Aorta (tissue), 5 donors: ENCODE results near the gene TLR4. TPM values are rescaled to one million over a fixed set of nuclear protein-coding genes. Genes with fewer than 3 reads are reported as not detected.

Experiments used
- ATAC-seq: fragments of 200-7000 bp; cut with Tn5 transposase; one replicate; pipeline ENCODE4 v1.9.1; 2022; ENCODE audit warnings: moderate library complexity; ENCODE audit not compliant: low FRiP score
- DNase-seq, 2 donors: peaks; one replicate each; pipeline ENCODE4 v3.0.0-alpha.2; 2020
- H3K27ac ChIP-seq, 2 donors: one replicate each; pipeline ENCODE4 v1.5.1; 2013; ENCODE audit warnings: low read length in 2 of 2, mild to moderate bottlenecking in 2 of 2, moderate library complexity in 2 of 2, control low read depth in 1 of 2, inconsistent platforms in 1 of 2, low read depth in 1 of 2
- H3K27me3 ChIP-seq, 2 donors: one replicate each; pipeline ENCODE4 v1.6.1; 2013; ENCODE audit warnings: control low read depth in 1 of 2, low read length in 1 of 2, mild to moderate bottlenecking in 1 of 2, moderate library complexity in 1 of 2; ENCODE audit not compliant: insufficient read depth in 2 of 2, control insufficient read depth in 1 of 2
- H3K36me3 ChIP-seq, 2 donors: one replicate each; pipeline ENCODE4 v1.6.1; 2013; ENCODE audit warnings: control low read depth in 1 of 2, low read length in 1 of 2, mild to moderate bottlenecking in 1 of 2; ENCODE audit not compliant: insufficient read depth in 2 of 2, control insufficient read depth in 1 of 2
- H3K4me1 ChIP-seq, 2 donors: one replicate each; pipeline ENCODE4 v1.6.1; 2013; ENCODE audit warnings: low read length in 2 of 2, control low read depth in 1 of 2, mild to moderate bottlenecking in 1 of 2, moderate library complexity in 1 of 2; ENCODE audit not compliant: insufficient read depth in 2 of 2, control insufficient read depth in 1 of 2
- H3K4me3 ChIP-seq, 2 donors: one replicate each; pipeline ENCODE4 v1.5.1; 2013; ENCODE audit warnings: low read length in 2 of 2, control low read depth in 1 of 2, mild to moderate bottlenecking in 1 of 2
- H3K9me3 ChIP-seq: one replicate; pipeline ENCODE4 v1.6.1; 2013; ENCODE audit warnings: mild to moderate bottlenecking, low read length; ENCODE audit not compliant: control insufficient read depth
- WGBS, 2 donors: extraction: QIAGEN DNeasy Blood & Tissue Kit; methylation state at CpG; one replicate each; pipeline ENCODE4 v1.1.7; 2013; 5-methylcytosine and 5-hydroxymethylcytosine counted together
- intact Hi-C, 2 donors: fragments of 100-400 bp; cut with DNase I; formaldehyde crosslinking; loops; one replicate each; pipeline versions ENCODE4 v1.14.2 to v1.15.0; 2022
- polyA plus RNA-seq, 2 donors: library from polyadenylated mRNA; stranded (reverse); fragments of 200-250 nt; gene quantifications; one replicate each; pipeline ENCODE4 v1.2.3, GENCODE V29; 2013
- total RNA-seq, 2 donors: library from RNA; stranded (reverse); fragmentation: NEBNext Ultra II Directional; extraction: Animal tissue kit (Norgen Biotek cat#: 25700); gene quantifications; one replicate each; pipeline ENCODE4 v1.2.1, GENCODE V29; 2021
- donor health status: healthy with polysubstance abuse.
- donor health status: Bipolar disorder and iron deficiency.
- donor health status: DM: no; HTN: no; CAD: no.
- donor health status: DM: no; HTN: no; CAD: no.
- donor health status: DM: yes; HTN: yes; CAD: no.

The TLR4 gene
- total and polyA plus RNA-seq, 4 donors = 12.8 to 37.2 (median 26.4) TPM

- ATAC-seq (no peak), DNase-seq (no peak)
- 0% methylated on average over 1 of the region's 1 CpG for WGBS, 2 donors
- H3K27me3 ChIP-seq = no peaks in the 10 kb centered on the region
- intact Hi-C loops = no loop called here
- H3K36me3 ChIP-seq = no peaks in the 10 kb centered on the region
- no peaks in the 10 kb centered on the region for H3K9me3 ChIP-seq
- no peaks in the 10 kb centered on the region for H3K4me1 ChIP-seq
- no peak overlapping the region for H3K4me3 ChIP-seq
- no peak overlapping the region for H3K27ac ChIP-seq
These were observed 25.3 kb upstream of the TLR4 start for GRCh38 chr9:117678871-117679270.

GRCh38 chr9:117679416-117679815, 24.8 kb upstream of the TLR4 start:
- H3K4me3 ChIP-seq = no peak overlapping the region
- intact Hi-C loops = no loop called here
- no peak overlapping the region for H3K27ac ChIP-seq
- WGBS, 2 donors = 62 to 69% methylated on average over 2 of the region's 2 CpGs
- H3K36me3 ChIP-seq = no peaks in the 10 kb centered on the region
- DNase-seq (no peak), ATAC-seq (no peak)
- no peaks in the 10 kb centered on the region for H3K4me1 ChIP-seq
- H3K27me3 ChIP-seq = no peaks in the 10 kb centered on the region
- H3K9me3 ChIP-seq = no peaks in the 10 kb centered on the region

- no peaks in the 10 kb centered on the region for H3K27me3 ChIP-seq
- no peaks in the 10 kb centered on the region for H3K4me1 ChIP-seq
- no peaks in the 10 kb centered on the region for H3K36me3 ChIP-seq
- no peak overlapping the region for H3K4me3 ChIP-seq
- no peaks in the 10 kb centered on the region for H3K9me3 ChIP-seq
- ATAC-seq = no peak
- DNase-seq = no peak
- WGBS, 2 donors = 88 to 90% methylated on average over 2 of the region's 2 CpGs
- intact Hi-C loops = no loop called here
- no peak overlapping the region for H3K27ac ChIP-seq
These were observed 22.3 kb upstream of the TLR4 start for GRCh38 chr9:117681888-117682287.

- Histone ChIP-seq H3K9me3 (no peaks in the 10 kb centered on the region), H3K36me3 (no peaks in the 10 kb centered on the region), H3K4me1 (no peaks in the 10 kb centered on the region), H3K4me3 (no peak overlapping the region), H3K27me3 (no peaks in the 10 kb centered on the region), H3K27ac (no peak overlapping the region)
- WGBS, 2 donors = 64 to 69% methylated on average over 3 of the region's 3 CpGs
- DNase-seq (no peak), ATAC-seq (no peak)
- intact Hi-C loops = no loop called here
These were observed 21.1 kb upstream of the TLR4 start for GRCh38 chr9:117682955-117683710.

DNA sequence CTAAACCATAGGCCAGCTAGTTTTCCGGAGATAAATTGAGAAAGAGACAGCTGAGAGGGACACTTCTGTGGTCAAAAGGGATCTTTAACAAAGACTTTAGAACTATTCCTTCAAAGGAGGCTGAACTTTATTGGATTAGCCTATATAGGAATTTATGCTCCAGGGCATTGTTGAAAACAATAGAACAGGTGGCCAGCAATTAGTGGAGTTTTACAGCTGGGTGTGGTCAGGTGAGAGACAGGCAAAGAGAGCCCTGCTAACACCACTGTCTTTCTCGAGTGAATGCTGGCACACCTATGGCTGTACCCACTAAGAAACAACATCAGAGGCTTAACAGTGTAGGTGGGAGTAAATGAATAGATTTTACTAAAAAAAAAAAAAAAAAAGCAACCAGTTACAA, 16.7 kb upstream of the TLR4 start:
- Histone ChIP-seq H3K4me1 (no peaks in the 10 kb centered on the region), H3K4me3 (no peak overlapping the region), H3K36me3 (no peaks in the 10 kb centered on the region), H3K27ac (no peak overlapping the region), H3K27me3 (no peaks in the 10 kb centered on the region), H3K9me3 (no peaks in the 10 kb centered on the region)
- 68 to 83% methylated on average over 2 of the region's 2 CpGs for WGBS, 2 donors
- DNase-seq (no peak), ATAC-seq (no peak)
- intact Hi-C loops = no loop called here

- Histone ChIP-seq H3K36me3 (no peaks in the 10 kb centered on the region), H3K9me3 (no peaks in the 10 kb centered on the region), H3K27me3 (no peaks in the 10 kb centered on the region), H3K4me1 (no peaks in the 10 kb centered on the region), H3K4me3 (no peak overlapping the region), H3K27ac (no peak overlapping the region)
- DNase-seq = no peak
- ATAC-seq = no peak
- intact Hi-C loops = no loop called here
These were observed 12.8 kb upstream of the TLR4 start for GRCh38 chr9:117691367-117691766.

GRCh38 chr9:117696154-117696553, 8.0 kb upstream of the TLR4 start:
- H3K4me1 ChIP-seq = no peaks in the 10 kb centered on the region
- no peak overlapping the region for H3K4me3 ChIP-seq
- intact Hi-C loops = no loop called here
- H3K27me3 ChIP-seq = no peaks in the 10 kb centered on the region
- H3K27ac ChIP-seq = no peak overlapping the region
- no peaks in the 10 kb centered on the region for H3K36me3 ChIP-seq
- H3K9me3 ChIP-seq = no peaks in the 10 kb centered on the region
- ATAC-seq (no peak), DNase-seq (no peak)
- 64 to 82% methylated on average over 2 of the region's 2 CpGs for WGBS, 2 donors

- WGBS, 2 donors = 81 to 85% methylated on average over 1 of the region's 1 CpG
- no peaks in the 10 kb centered on the region for H3K36me3 ChIP-seq
- H3K4me1 ChIP-seq = no peaks in the 10 kb centered on the region
- H3K27ac ChIP-seq = no peak overlapping the region
- H3K4me3 ChIP-seq = no peak overlapping the region
- intact Hi-C loops = no loop called here
- no peak for DNase-seq
- ATAC-seq = no peak
- no peaks in the 10 kb centered on the region for H3K9me3 ChIP-seq
- no peaks in the 10 kb centered on the region for H3K27me3 ChIP-seq
These were observed 7.2 kb upstream of the TLR4 start for GRCh38 chr9:117697046-117697445.

GRCh38 chr9:117703537-117703936, 666 bp upstream of the TLR4 start:
- H3K27me3 ChIP-seq = no peaks in the 10 kb centered on the region
- 60 to 69% methylated on average over 3 of the region's 3 CpGs for WGBS, 2 donors
- intact Hi-C loops = loop anchor here in 1 of 2 donors (5.0 kb wide), 1 partner anchor 74 kb away; no protein-coding TSS in a partner anchor
- no peaks in the 10 kb centered on the region for H3K9me3 ChIP-seq
- H3K36me3 ChIP-seq = no peaks in the 10 kb centered on the region
- no peak for DNase-seq
- H3K4me3 ChIP-seq = peak overlapping the region; percentile 40 to 76
- no peaks in the 10 kb centered on the region for H3K4me1 ChIP-seq
- ATAC-seq = peak; percentile 27
- peak overlapping the region; percentile 68 to 98 for H3K27ac ChIP-seq
